ENCODE results near the gene COL4A2. TPM values are rescaled to one million over a fixed set of nuclear protein-coding genes. Genes with fewer than 3 reads are reported as not detected.
"Not testable (repeated sequence)": the region's sequence is repeated elsewhere in the genome, so short reads cannot be mapped to it uniquely, and the experiment has no call there.

COL4A2 gene
- total RNA-seq, 1 donor from 2014 or later, result not detected

GRCh38 chr13:110307767-110308655 is 927 bp downstream of the COL4A2 start:
- Mint-ChIP-seq H3K27ac (no peak overlapping the region), H3K9me3 (no peaks in the 10 kb centered on the region), H3K4me1 (ENCODE audit: low read depth) (peaks cover 2% of the 10 kb centered on the region), H3K4me3 (ENCODE audit: low read depth) (no peak overlapping the region), H3K36me3 (ENCODE audit: low read depth) (no peaks in the 10 kb centered on the region), H3K27me3 (ENCODE audit: low read depth) (peaks cover 75% of the 10 kb centered on the region)
- no peak for DNase-seq (ENCODE audit: low spot score)
- intact Hi-C loops (cut with micrococcal nuclease), result loop anchor here (5.0 kb wide), 1 partner anchor 1749 kb away; no protein-coding TSS in a partner anchor

GRCh38 chr13:110308656-110309359 is 1.7 kb downstream of the COL4A2 start:
- peaks cover 70% of the 10 kb centered on the region for H3K27me3 Mint-ChIP-seq (ENCODE audit: low read depth)
- H3K9me3 Mint-ChIP-seq, result no peaks in the 10 kb centered on the region
- intact Hi-C loops (cut with micrococcal nuclease), result loop anchor here (5.0 kb wide), 1 partner anchor 1748 kb away; no protein-coding TSS in a partner anchor
- H3K27ac Mint-ChIP-seq, result no peak overlapping the region
- no peak for DNase-seq (ENCODE audit: low spot score)
- peaks cover 2% of the 10 kb centered on the region for H3K4me1 Mint-ChIP-seq (ENCODE audit: low read depth)
- no peak overlapping the region for H3K4me3 Mint-ChIP-seq (ENCODE audit: low read depth)
- no peaks in the 10 kb centered on the region for H3K36me3 Mint-ChIP-seq (ENCODE audit: low read depth)

GRCh38 chr13:110309661-110310524 is 2.8 kb downstream of the COL4A2 start:
- no peaks in the 10 kb centered on the region for H3K36me3 Mint-ChIP-seq (ENCODE audit: low read depth)
- H3K4me1 Mint-ChIP-seq (ENCODE audit: low read depth), result peaks cover 2% of the 10 kb centered on the region
- intact Hi-C loops (cut with micrococcal nuclease), result loop anchor here (5.0 kb wide), 1 partner anchor 1747 kb away; no protein-coding TSS in a partner anchor
- no peak overlapping the region for H3K4me3 Mint-ChIP-seq (ENCODE audit: low read depth)
- H3K9me3 Mint-ChIP-seq, result no peaks in the 10 kb centered on the region
- peaks cover 59% of the 10 kb centered on the region for H3K27me3 Mint-ChIP-seq (ENCODE audit: low read depth)
- DNase-seq (ENCODE audit: low spot score), result no peak
- no peak overlapping the region for H3K27ac Mint-ChIP-seq

- Mint-ChIP-seq H3K4me1 (ENCODE audit: low read depth) (peaks cover 2% of the 10 kb centered on the region), H3K9me3 (no peaks in the 10 kb centered on the region), H3K27me3 (ENCODE audit: low read depth) (peaks cover 56% of the 10 kb centered on the region), H3K4me3 (ENCODE audit: low read depth) (no peak overlapping the region), H3K36me3 (ENCODE audit: low read depth) (no peaks in the 10 kb centered on the region), H3K27ac (no peak overlapping the region)
- intact Hi-C loops (cut with micrococcal nuclease), result no loop called here
- DNase-seq (ENCODE audit: low spot score), result no peak
These were observed 3.7 kb downstream of the COL4A2 start for GRCh38 chr13:110310541-110311442.

- H3K4me3 Mint-ChIP-seq (ENCODE audit: low read depth), result no peak overlapping the region
- no peak for DNase-seq (ENCODE audit: low spot score)
- intact Hi-C loops (cut with micrococcal nuclease), result no loop called here
- H3K27ac Mint-ChIP-seq, result no peak overlapping the region
- H3K4me1 Mint-ChIP-seq (ENCODE audit: low read depth), result peaks cover 2% of the 10 kb centered on the region
- peaks cover 51% of the 10 kb centered on the region for H3K27me3 Mint-ChIP-seq (ENCODE audit: low read depth)
- no peaks in the 10 kb centered on the region for H3K9me3 Mint-ChIP-seq
- H3K36me3 Mint-ChIP-seq (ENCODE audit: low read depth), result no peaks in the 10 kb centered on the region
These were observed 4.6 kb downstream of the COL4A2 start for GRCh38 chr13:110311443-110312338.

- no peak for DNase-seq (ENCODE audit: low spot score)
- Mint-ChIP-seq H3K9me3 (no peaks in the 10 kb centered on the region), H3K4me1 (ENCODE audit: low read depth) (peaks cover 2% of the 10 kb centered on the region), H3K27me3 (ENCODE audit: low read depth) (peaks cover 51% of the 10 kb centered on the region), H3K4me3 (ENCODE audit: low read depth) (no peak overlapping the region), H3K36me3 (ENCODE audit: low read depth) (no peaks in the 10 kb centered on the region), H3K27ac (no peak overlapping the region)
- intact Hi-C loops (cut with micrococcal nuclease), result no loop called here
These were observed 5.4 kb downstream of the COL4A2 start for GRCh38 chr13:110312339-110313031.

GRCh38 chr13:110313261-110313660 is 6.2 kb downstream of the COL4A2 start:
- intact Hi-C loops (cut with micrococcal nuclease); H3K4me3 Mint-ChIP-seq (ENCODE audit: low read depth); H3K27ac Mint-ChIP-seq; H3K36me3 Mint-ChIP-seq (ENCODE audit: low read depth); DNase-seq (ENCODE audit: low spot score); H3K4me1 Mint-ChIP-seq (ENCODE audit: low read depth); H3K9me3 Mint-ChIP-seq: not testable (repeated sequence)
- peaks cover 45% of the 10 kb centered on the region for H3K27me3 Mint-ChIP-seq (ENCODE audit: low read depth)

- intact Hi-C loops (cut with micrococcal nuclease); H3K4me1 Mint-ChIP-seq (ENCODE audit: low read depth); H3K36me3 Mint-ChIP-seq (ENCODE audit: low read depth): not testable (repeated sequence)
These were observed 6.6 kb downstream of the COL4A2 start for GRCh38 chr13:110313733-110314132.

GRCh38 chr13:110314516-110315245 is 7.6 kb downstream of the COL4A2 start:
- no peaks in the 10 kb centered on the region for H3K36me3 Mint-ChIP-seq (ENCODE audit: low read depth)
- no peaks in the 10 kb centered on the region for H3K9me3 Mint-ChIP-seq
- no peak overlapping the region for H3K27ac Mint-ChIP-seq
- H3K27me3 Mint-ChIP-seq (ENCODE audit: low read depth), result peaks cover 36% of the 10 kb centered on the region
- no peak for DNase-seq (ENCODE audit: low spot score)
- H3K4me3 Mint-ChIP-seq (ENCODE audit: low read depth), result no peak overlapping the region
- H3K4me1 Mint-ChIP-seq (ENCODE audit: low read depth), result peaks cover 2% of the 10 kb centered on the region
- intact Hi-C loops (cut with micrococcal nuclease), result no loop called here

More at GRCh38 chr13:110313733-110314132, 6.6 kb downstream of the COL4A2 start:
- not testable (repeated sequence) for DNase-seq (ENCODE audit: low spot score); H3K27ac Mint-ChIP-seq; H3K9me3 Mint-ChIP-seq; H3K4me3 Mint-ChIP-seq (ENCODE audit: low read depth)
- H3K27me3 Mint-ChIP-seq (ENCODE audit: low read depth), result peaks cover 40% of the 10 kb centered on the region

GRCh38 chr13:110316196-110316595 is 9.1 kb downstream of the COL4A2 start:
- Mint-ChIP-seq H3K9me3 (no peaks in the 10 kb centered on the region), H3K27ac (no peak overlapping the region), H3K4me3 (ENCODE audit: low read depth) (no peak overlapping the region), H3K4me1 (ENCODE audit: low read depth) (peaks cover 5% of the 10 kb centered on the region), H3K27me3 (ENCODE audit: low read depth) (peaks cover 24% of the 10 kb centered on the region), H3K36me3 (ENCODE audit: low read depth) (no peaks in the 10 kb centered on the region)
- intact Hi-C loops (cut with micrococcal nuclease), result no loop called here
- DNase-seq (ENCODE audit: low spot score), result no peak

All from activated T-helper 2 cell treated with anti-CD3 and anti-CD28 coated beads, Interferon-gamma antibody, Interleukin-2, Interleukin-4, amounts not matched to agents 10 μg/mL and 5 μg/mL and 100 μg/mL, durations not matched to agents 14 hours and 24 hours and 36 hours (primary cell).